ENCODE data around the gene WDR77.

DNA sequence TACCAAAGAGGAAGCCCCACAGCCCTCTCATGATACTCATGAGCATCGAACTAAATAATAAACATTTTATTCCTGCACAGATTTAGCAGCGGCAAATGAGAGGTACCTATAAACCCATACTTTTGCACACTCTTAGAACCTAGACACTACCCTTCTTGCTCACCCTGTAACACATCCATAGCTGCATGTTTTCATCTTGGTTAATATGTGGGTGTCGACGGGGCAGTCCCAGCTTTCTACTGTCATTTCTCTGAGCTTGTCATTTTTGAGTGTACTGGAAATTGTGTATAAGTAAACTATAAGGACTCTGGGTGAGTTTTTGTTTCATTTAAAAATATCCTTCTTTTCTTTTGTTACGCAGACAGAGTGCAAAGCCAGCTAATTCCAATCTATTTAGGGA, 47.0 kb downstream of the WDR77 start:
- TF ChIP-seq NR1H2 (CRISPR knock-in tag; IDR thresholded peaks at IDR 0.05) (no peak), IRF2 (CRISPR knock-in tag; IDR thresholded peaks at IDR 0.05; ENCODE audit: borderline replicate concordance, low read depth) (no peak), AFF4 (CRISPR knock-in tag; IDR thresholded peaks at IDR 0.05; ENCODE audit: borderline replicate concordance) (no peak), SMAD3 (CRISPR knock-in tag; IDR thresholded peaks at IDR 0.05; ENCODE audit: borderline replicate concordance) (no peak), SP1 (CRISPR knock-in tag; conservative IDR thresholded peaks at IDR 0.05) (no peak), ZBTB21 (CRISPR knock-in tag; IDR thresholded peaks at IDR 0.05; ENCODE audit: borderline replicate concordance) (no peak), ZNF416 (CRISPR knock-in tag; IDR thresholded peaks at IDR 0.05) (no peak), SMAD4 (CRISPR knock-in tag; IDR thresholded peaks at IDR 0.05) (no peak)
- TF ChIP-seq, protein P1, sequence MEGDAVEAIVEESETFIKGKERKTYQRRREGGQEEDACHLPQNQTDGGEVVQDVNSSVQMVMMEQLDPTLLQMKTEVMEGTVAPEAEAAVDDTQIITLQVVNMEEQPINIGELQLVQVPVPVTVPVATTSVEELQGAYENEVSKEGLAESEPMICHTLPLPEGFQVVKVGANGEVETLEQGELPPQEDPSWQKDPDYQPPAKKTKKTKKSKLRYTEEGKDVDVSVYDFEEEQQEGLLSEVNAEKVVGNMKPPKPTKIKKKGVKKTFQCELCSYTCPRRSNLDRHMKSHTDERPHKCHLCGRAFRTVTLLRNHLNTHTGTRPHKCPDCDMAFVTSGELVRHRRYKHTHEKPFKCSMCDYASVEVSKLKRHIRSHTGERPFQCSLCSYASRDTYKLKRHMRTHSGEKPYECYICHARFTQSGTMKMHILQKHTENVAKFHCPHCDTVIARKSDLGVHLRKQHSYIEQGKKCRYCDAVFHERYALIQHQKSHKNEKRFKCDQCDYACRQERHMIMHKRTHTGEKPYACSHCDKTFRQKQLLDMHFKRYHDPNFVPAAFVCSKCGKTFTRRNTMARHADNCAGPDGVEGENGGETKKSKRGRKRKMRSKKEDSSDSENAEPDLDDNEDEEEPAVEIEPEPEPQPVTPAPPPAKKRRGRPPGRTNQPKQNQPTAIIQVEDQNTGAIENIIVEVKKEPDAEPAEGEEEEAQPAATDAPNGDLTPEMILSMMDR (IDR thresholded peaks at IDR 0.05), result no peak

All from WTC11 (cell line).